HEK293 (cell line): ENCODE measurements around the gene MED20.

Experiments used
- CTCF ChIA-PET: fragments of 350-600 bp; formaldehyde crosslinking; extraction: SDS; loops from one replicate; lab custom pipeline; 2021; ENCODE audit warnings: antibody characterized with exemption; lab: Yijun Ruan, JAX
- POLR2A ChIA-PET: fragments of 300-600 bp; formaldehyde crosslinking; extraction: SDS; loops from one replicate; lab custom pipeline; 2020; ENCODE audit warnings: antibody characterized with exemption, inconsistent platforms; lab: Yijun Ruan, JAX
- H3K27ac ChIP-seq: fragments of 200-500 bp; sonication (Bioruptor generic); 2 replicates; pipeline ENCODE4 v1.5.1; 2014; ENCODE audit warnings: low read depth, low read length, control low read depth, inconsistent platforms; ENCODE audit errors: extremely low read depth
- H3K36me3 ChIP-seq, 2 experiments: fragments of 200-500 bp in 1 of 2; sonication (Bioruptor generic) in 1 of 2; 1 replicate in 1 of 2; 2 replicates in 1 of 2; pipeline ENCODE4 v1.5.1; 2014 to 2017; ENCODE audit warnings: inconsistent platforms in 2 of 2, low read length in 2 of 2; ENCODE audit not compliant: control insufficient read depth in 2 of 2, insufficient read depth in 1 of 2
- H3K4me1 ChIP-seq: fragments of 200-500 bp; sonication (Bioruptor generic); 2 replicates; pipeline ENCODE4 v1.5.1; 2014; ENCODE audit warnings: mild to moderate bottlenecking, low read length, inconsistent platforms; ENCODE audit not compliant: control insufficient read depth, insufficient read depth
- H3K4me3 ChIP-seq: 2 replicates; pipeline ENCODE4 v1.5.1; 2011; ENCODE audit warnings: low read depth, mild to moderate bottlenecking, control low read depth, low read length, moderate library complexity
- H3K9me3 ChIP-seq: fragments of 200-500 bp; sonication (Bioruptor generic); 2 replicates; pipeline ENCODE4 v1.5.1; 2014; ENCODE audit warnings: low read depth, low read length, inconsistent platforms; ENCODE audit not compliant: control insufficient read depth, insufficient read depth
- ATF2 ChIP-seq: fragments of 450-650 bp; formaldehyde crosslinking; IDR thresholded peaks from 2 replicates; pipeline ENCODE4 v1.5.1; 2016; ENCODE audit warnings: missing biosample characterization, missing genetic modification characterization, low read depth
- EGR2 ChIP-seq: fragments of 450-650 bp; formaldehyde crosslinking; IDR thresholded peaks from 2 replicates; pipeline ENCODE4 v1.5.1; 2016; ENCODE audit warnings: low read depth, missing biosample characterization, missing genetic modification characterization
- GLI2 ChIP-seq: fragments of 450-650 bp; formaldehyde crosslinking; IDR thresholded peaks from 2 replicates; pipeline ENCODE4; 2017; ENCODE audit warnings: missing biosample characterization, missing genetic modification characterization, low read depth, borderline replicate concordance
- SP3 ChIP-seq: fragments of 450-650 bp; formaldehyde crosslinking; IDR thresholded peaks from 2 replicates; pipeline ENCODE4 v1.5.1; 2016; ENCODE audit warnings: missing biosample characterization, missing genetic modification characterization
- ZBTB26 ChIP-seq: fragments of 450-650 bp; formaldehyde crosslinking; optimal IDR thresholded peaks from 2 replicates; pipeline ENCODE3; 2016; ENCODE audit warnings: missing biosample characterization, mild to moderate bottlenecking, missing genetic modification characterization
- ZFHX2 ChIP-seq: fragments of 450-650 bp; formaldehyde crosslinking; conservative IDR thresholded peaks from 2 replicates; pipeline ENCODE4 v1.5.1; 2016; ENCODE audit warnings: missing biosample characterization, missing genetic modification characterization
- ZNF211 ChIP-seq: fragments of 450-650 bp; formaldehyde crosslinking; IDR thresholded peaks from 2 replicates; pipeline ENCODE4 v1.5.1; 2016; ENCODE audit warnings: low read depth, missing biosample characterization, missing genetic modification characterization
- ZNF266 ChIP-seq: fragments of 450-650 bp; formaldehyde crosslinking; IDR thresholded peaks from 2 replicates; pipeline ENCODE4 v1.5.1; 2016; ENCODE audit warnings: missing biosample characterization, missing genetic modification characterization, low read depth
- ZNF280C ChIP-seq: fragments of 450-650 bp; formaldehyde crosslinking; IDR thresholded peaks from 2 replicates; pipeline ENCODE4 v1.5.1; 2016; ENCODE audit warnings: missing biosample characterization, missing genetic modification characterization
- ZNF530 ChIP-seq: fragments of 450-650 bp; formaldehyde crosslinking; IDR thresholded peaks from 2 replicates; pipeline ENCODE4 v1.5.1; 2016; ENCODE audit warnings: low read depth, missing biosample characterization, missing genetic modification characterization
- ZNF624 ChIP-seq: fragments of 450-650 bp; formaldehyde crosslinking; IDR thresholded peaks from 2 replicates; pipeline ENCODE4 v1.5.1; 2017; ENCODE audit warnings: missing biosample characterization, missing genetic modification characterization
- ZNF658 ChIP-seq: fragments of 450-650 bp; formaldehyde crosslinking; IDR thresholded peaks from 2 replicates; pipeline ENCODE4; 2016; ENCODE audit warnings: missing biosample characterization, missing genetic modification characterization
- ZNF792 ChIP-seq: fragments of 450-650 bp; formaldehyde crosslinking; IDR thresholded peaks from 2 replicates; pipeline ENCODE4 v1.5.1; 2016; ENCODE audit warnings: missing biosample characterization, missing genetic modification characterization
- TF ChIP-seq, protein P1 (sequence below): fragments of 450-650 bp; formaldehyde crosslinking; IDR thresholded peaks from 2 replicates; pipeline ENCODE4 v1.5.1; 2017; ENCODE audit warnings: missing biosample characterization, missing genetic modification characterization
- TF ChIP-seq, protein P2 (sequence below): fragments of 450-650 bp; formaldehyde crosslinking; IDR thresholded peaks from 2 replicates; pipeline ENCODE4 v1.5.1; 2016; ENCODE audit warnings: missing biosample characterization, missing genetic modification characterization

The MED20 gene

GRCh38 chr6:41932378-41932777, 11.4 kb upstream of the MED20 start (continued):
- TF ChIP-seq ZNF280C (tag by site-specific recombination): no peak
- TF ChIP-seq ZBTB26 (tag by site-specific recombination): no peak
- TF ChIP-seq ZNF624: no peak
- TF ChIP-seq, protein P1, sequence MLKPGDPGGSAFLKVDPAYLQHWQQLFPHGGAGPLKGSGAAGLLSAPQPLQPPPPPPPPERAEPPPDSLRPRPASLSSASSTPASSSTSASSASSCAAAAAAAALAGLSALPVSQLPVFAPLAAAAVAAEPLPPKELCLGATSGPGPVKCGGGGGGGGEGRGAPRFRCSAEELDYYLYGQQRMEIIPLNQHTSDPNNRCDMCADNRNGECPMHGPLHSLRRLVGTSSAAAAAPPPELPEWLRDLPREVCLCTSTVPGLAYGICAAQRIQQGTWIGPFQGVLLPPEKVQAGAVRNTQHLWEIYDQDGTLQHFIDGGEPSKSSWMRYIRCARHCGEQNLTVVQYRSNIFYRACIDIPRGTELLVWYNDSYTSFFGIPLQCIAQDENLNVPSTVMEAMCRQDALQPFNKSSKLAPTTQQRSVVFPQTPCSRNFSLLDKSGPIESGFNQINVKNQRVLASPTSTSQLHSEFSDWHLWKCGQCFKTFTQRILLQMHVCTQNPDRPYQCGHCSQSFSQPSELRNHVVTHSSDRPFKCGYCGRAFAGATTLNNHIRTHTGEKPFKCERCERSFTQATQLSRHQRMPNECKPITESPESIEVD (tag by site-specific recombination): no peak
- no peak for TF ChIP-seq ZNF211 (tag by site-specific recombination)
- TF ChIP-seq, protein P2, sequence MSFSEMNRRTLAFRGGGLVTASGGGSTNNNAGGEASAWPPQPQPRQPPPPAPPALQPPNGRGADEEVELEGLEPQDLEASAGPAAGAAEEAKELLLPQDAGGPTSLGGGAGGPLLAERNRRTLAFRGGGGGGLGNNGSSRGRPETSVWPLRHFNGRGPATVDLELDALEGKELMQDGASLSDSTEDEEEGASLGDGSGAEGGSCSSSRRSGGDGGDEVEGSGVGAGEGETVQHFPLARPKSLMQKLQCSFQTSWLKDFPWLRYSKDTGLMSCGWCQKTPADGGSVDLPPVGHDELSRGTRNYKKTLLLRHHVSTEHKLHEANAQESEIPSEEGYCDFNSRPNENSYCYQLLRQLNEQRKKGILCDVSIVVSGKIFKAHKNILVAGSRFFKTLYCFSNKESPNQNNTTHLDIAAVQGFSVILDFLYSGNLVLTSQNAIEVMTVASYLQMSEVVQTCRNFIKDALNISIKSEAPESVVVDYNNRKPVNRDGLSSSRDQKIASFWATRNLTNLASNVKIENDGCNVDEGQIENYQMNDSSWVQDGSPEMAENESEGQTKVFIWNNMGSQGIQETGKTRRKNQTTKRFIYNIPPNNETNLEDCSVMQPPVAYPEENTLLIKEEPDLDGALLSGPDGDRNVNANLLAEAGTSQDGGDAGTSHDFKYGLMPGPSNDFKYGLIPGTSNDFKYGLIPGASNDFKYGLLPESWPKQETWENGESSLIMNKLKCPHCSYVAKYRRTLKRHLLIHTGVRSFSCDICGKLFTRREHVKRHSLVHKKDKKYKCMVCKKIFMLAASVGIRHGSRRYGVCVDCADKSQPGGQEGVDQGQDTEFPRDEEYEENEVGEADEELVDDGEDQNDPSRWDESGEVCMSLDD (tag by site-specific recombination): no peak
- no peak for TF ChIP-seq SP3 (tag by site-specific recombination)

DNA sequence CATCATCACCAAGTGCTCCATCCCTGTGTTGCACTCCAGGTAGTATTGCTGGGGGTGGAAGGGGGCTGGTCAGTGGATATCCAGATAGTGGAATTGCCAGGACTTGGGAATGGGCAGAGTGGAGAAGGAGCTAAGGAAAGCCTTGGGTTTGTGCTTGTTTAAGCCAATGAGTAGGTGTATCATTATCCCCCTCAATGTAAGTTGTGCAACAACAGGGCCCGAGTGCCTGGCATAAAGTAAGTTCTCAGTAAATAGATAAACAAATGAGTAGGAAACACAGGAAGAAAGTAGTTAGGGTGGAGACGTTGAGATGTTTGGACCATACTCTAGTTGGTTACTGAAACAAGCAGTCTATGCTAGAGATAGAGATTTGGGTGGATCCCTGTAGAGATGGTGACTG, 10.9 kb upstream of the MED20 start:
- Histone ChIP-seq H3K9me3 (no peaks in the 10 kb centered on the region), H3K4me3 (no peak overlapping the region), H3K36me3 (peaks cover 35 to 97% of the 10 kb centered on the region in 2 experiments), H3K27ac (no peak overlapping the region), H3K4me1 (no peaks in the 10 kb centered on the region)
- CTCF ChIA-PET: interaction anchor here (0.7 to 13.4 kb wide), 4 partner anchors 9 to 113 kb away, joined by 3 to 146 read pairs (median 16); partner anchors contain the start of genes BYSL and MED20
- TF ChIP-seq ATF2 (tag by site-specific recombination) (no peak), ZNF266 (tag by site-specific recombination) (no peak), ZNF792 (no peak), GLI2 (tag by site-specific recombination) (no peak), ZNF530 (tag by site-specific recombination) (no peak), ZFHX2 (tag by site-specific recombination) (peak; percentile 55), ZNF658 (no peak), EGR2 (tag by site-specific recombination) (0 out of 2 replicates have a peak, but pooled peaks have one; percentile 25)
- POLR2A ChIA-PET: interaction anchor here (1.0 kb wide), 1 partner anchor 9 kb away, joined by 3 read pairs; no protein-coding TSS in a partner anchor
